ENCODE results near the gene RERG.
"Not testable (repeated sequence)": the region's sequence is repeated elsewhere in the genome, so short reads cannot be mapped to it uniquely, and the experiment has no call there.

RERG gene

DNA sequence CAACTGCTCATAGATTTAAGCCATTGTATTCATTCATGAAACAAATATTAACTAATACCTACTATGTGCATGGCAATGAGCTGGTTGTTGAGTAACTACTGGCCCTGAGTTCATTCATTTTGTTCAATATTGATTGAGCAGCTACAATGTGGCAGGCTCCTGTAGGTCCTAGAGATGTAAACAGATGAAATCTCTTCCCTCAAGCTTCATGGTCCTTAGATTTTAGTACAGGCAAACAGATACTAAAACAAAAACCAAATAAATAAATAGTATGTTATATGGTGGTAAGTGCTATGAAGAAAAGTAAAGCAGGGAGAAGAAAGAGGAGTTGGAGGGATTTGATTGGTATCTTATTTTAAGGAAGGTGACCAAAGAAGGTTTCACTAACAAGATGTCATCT lies 77.8 kb downstream of the RERG start:
- DNase-seq (ENCODE audit: low spot score), result no peak

DNA sequence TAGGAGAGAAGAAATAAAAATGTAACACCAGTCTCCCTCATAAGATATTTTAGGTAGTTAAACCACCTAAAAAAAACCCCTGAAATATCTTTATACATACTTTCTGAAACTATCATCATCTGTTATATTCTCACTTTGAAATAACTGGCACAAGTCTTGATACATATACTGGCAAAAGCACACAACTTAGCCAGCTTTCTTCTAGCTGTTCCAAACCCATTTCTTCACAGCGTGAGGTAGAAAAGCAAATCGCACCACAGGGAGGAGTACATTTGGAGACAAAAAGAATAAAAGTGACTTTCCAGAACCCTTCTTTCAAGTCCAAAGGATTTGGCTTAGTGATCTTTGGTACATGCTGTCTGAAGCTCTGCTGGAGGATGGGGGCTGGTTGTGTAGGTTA lies 78.5 kb downstream of the RERG start:
- no peak for DNase-seq (ENCODE audit: low spot score)

DNA sequence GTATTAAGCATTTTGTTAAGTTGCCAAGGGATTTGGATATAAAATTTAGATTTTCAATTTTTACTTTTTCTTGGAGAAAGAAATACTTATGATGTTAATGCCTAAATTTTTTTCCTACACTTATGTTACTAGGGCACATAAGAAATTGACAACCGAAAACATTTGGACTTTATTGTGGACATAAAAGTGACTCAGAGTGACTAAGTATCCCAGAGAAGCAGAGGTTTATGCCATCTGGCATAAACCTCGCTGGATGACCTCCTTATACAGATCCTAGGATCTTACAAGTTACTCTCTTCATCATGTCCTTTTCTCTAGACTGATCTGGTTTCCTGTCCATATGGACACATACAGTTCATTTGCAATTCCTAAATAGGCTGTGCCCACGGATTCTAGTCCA lies 89.8 kb downstream of the RERG start:
- DNase-seq (ENCODE audit: low spot score), result no peak

DNA sequence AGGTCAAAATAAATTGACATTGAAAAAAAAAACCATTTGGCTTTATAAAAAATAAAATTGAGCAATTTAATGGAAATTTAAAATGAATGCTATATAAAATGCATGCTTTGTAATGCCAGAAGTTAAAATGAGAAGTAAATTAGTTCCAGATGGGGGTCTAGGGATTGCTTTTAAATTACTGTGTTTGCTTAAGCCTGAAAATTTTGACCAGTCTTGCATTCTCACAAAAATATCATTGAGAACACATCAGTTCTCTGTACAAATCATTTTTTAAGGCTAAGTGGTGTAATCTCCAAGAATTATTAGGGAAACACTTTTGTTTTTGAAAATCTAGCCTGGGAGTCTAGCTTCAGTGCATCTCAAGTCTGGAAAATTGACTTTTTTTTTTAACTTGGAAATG lies 90.7 kb downstream of the RERG start:
- DNase-seq (ENCODE audit: low spot score), result no peak

DNA sequence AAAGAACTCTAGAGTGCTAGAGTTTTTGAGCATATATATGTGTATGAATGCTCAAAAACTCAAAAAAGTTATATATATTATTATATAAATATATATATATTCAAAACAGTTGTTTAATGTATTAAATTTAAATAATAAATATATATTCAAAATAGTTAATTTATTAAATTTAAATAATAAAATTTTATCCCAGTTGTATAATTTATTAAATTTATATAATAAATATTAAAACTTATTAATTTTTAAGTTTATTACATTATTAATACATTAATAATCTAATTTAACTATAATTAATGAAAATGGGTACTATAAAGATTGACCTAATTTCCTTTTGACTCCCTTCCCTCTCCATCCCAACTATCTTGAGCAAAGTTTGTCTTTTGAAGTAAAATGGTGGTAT lies 97.8 kb downstream of the RERG start:
- no peak for DNase-seq (ENCODE audit: low spot score)

DNA sequence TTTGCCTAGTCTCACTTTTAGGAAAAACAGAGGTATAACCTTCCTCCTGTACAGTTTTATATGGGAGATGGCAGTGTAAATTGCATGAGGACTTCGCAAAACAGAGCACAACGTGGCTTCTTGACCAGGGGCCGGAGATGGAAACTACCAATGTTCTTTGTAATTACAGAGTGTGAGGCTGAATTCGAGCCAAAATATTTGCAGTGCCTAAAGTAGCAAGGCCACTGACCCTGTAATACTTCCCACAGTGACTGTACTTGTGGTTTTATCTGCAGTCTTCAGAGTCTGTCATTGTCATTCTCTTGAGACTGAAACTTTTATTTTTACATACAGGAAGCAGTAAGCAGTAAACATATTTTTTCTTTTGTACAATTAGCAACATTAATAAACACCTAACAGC lies 98.9 kb downstream of the RERG start:
- DNase-seq (ENCODE audit: low spot score), result no peak

DNA sequence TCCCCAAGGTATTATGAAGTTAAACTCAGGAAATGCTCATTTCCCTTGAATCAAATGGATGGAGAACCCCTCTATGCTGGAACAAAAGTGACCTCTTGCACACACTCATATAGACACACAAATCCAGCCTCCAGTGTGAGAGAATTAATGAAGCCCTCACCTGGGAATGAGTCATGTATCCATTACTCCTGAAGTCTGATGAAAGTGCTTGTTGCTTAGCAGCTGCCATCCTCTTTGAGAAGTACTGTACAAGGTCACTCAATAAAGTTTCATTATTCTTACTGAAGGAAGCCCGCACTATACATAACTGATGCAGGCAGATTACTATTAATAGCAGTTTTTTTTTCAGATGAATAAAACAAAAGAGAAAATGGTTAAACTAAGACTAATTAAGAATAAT lies 102.3 kb downstream of the RERG start:
- no peak for DNase-seq (ENCODE audit: low spot score)

DNA sequence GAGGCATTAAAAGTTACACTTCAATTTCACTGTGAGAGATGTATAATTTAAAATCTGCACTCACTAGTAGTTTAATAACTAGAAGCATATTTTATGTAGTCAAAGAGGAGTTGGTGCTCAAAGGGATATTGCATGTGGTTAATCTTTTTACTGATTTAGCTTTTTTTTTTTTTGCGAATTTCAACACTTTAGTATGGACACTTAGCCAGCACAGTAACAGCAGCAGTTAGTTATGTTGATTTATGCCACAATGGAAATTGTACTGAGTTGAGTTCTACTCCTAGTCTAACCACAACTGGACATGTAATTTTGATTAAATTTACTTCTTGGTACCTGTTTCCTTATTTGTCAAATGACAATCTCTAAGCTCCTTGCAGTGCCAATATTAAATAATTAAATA lies 104.2 kb downstream of the RERG start:
- DNase-seq (ENCODE audit: low spot score), result no peak

DNA sequence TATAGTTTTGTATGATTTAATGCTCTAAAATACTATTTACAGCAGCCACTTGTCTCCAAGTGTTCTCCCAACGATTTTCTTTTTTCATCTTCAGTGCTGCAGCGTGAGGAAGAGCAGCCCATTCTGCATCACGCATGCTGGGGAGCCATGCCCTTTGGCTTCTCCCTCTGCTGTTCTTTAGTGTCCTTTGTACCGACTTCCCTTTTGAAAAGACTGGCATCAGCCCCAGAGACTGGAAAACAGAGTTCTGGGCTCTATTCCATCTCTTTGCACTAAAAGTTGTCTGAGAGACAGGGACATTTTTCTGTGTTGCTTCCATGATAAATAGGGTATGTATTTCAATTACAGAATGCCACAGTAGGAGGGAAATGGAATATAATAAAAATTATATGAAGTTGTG lies 105.1 kb downstream of the RERG start:
- no peak for DNase-seq (ENCODE audit: low spot score)

DNA sequence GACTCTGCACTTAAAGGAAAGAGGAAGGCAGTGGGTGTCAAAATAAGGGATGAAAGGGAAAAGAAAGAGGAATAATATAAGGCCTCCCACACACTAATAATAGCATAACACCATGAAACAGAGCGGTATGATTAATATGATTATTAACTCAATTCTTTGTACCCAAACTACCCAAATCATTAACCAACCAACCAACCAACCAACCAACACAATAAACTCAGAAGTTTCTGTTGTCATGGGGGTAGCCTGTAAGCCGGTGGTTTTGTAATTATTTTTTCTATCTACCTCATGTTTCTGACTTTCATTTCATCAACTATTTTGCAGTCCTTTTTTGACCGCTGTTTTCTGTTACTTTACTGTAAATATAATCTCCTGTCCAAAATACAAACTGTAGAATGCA lies 105.8 kb downstream of the RERG start:
- no peak for DNase-seq (ENCODE audit: low spot score)

DNA sequence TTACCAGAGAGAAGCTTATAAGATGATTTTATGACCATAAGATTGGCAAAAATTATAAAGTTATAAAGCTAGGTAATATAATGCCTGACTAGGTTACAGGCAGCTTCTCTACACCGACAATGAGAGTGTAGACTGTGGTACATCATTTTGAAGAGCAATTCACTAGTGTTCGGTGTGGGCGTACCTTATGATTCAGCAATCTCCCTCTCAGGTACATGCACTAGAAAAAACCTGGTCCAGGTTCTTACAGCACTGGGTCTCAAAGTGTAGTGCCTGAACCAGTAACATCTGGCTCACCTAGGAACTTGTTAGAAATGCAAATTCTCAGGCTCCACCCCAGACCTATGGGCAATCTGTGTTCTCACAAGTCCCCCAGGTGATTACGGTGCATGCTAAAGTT lies 106.7 kb downstream of the RERG start:
- DNase-seq (ENCODE audit: low spot score), result no peak

DNA sequence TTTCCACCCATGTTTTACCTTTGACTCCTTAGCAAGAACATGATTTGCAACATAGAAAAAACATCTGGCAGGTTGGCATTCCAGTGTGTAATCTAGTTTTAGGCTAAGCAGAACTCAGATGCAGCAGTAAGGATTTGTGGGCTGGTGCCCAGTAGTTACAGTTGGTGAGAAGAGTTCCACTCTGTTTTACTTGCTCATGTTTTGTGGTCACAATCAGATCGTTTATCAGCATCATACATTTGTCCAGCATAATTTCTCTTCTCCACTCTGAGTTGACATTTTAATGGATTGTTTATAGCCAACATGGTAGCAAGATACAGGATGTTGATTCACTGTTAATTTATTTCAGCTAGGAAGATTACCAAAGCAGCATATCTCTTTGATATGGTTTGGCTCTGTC lies 128.4 kb downstream of the RERG start:
- no peak for DNase-seq (ENCODE audit: low spot score)

DNA sequence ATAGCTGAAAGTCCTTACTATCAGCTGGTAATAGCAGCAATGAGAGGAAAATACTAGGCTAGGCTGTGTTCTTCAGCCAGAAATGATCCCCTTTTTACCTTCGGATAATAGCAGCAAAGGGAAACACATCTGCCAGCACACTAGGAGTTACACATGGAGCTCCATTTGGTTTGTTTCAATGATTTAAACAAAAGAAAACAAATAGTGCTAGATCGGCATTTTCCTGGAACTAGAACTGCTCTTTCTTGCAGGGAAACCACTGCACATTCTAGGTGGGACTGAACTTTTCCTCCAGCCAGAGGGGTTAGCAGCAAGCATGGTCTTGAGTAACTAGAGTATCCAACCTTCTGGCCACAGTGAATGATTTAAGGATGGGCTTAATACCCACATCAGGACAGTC lies 130.8 kb downstream of the RERG start:
- DNase-seq (ENCODE audit: low spot score), result no peak

DNA sequence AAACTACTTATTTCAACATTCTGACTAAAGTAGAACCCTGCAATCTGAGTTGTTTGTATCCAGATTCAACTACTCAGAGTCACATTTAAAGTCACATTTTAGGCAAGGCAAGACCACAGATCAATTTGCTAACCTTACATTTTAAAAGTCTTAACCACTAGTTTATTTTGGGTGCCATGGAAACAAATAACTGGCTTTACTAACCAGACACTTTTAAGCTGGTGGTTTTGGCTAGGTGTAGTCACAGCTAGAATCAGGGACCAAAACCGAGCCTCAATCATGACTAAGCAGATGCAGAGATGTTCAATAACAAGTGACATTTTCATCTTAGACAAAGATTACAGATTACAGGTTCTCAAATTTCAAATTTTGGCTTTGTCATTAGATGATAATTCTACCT lies 133.1 kb downstream of the RERG start:
- DNase-seq (ENCODE audit: low spot score), result no peak

DNA sequence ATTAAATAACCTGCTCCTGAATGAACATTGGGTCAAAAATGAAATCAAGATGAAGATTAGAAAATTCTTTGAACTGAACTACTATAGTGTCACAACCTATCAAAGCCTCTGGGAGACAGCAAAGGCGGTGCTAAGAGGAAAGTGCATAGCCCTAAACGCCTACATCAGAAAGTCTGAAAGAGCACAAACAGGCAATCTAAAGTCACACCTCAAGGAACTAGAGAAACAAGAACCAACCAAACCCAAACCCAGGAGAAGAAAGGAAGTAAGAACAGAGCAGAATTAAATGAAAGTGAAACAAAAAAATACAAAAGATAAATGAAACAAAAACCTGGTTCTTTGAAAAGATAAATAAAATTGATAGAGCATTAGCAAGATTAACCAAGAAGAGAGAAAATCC lies 143.5 kb downstream of the RERG start:
- DNase-seq (ENCODE audit: low spot score), result not testable (repeated sequence)

DNA sequence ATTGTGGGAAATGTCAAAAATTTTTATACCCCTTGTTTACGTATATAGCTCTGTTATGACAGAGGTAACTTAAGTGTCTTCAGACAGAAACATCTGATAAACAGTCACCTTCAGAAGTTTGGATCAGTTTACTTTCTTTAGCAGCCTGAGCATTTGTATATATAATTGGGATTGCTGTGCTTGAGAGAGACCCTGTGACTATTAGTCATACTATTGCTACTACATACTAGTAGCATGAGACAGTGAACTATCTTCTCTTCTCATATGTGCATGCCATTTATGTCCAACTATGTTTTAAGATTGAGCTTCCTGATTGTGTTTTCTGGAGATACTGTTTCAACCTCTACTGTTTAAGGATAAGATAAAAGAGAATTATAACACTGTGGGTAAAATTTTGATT lies 146.9 kb downstream of the RERG start:
- DNase-seq (ENCODE audit: low spot score), result no peak

DNA sequence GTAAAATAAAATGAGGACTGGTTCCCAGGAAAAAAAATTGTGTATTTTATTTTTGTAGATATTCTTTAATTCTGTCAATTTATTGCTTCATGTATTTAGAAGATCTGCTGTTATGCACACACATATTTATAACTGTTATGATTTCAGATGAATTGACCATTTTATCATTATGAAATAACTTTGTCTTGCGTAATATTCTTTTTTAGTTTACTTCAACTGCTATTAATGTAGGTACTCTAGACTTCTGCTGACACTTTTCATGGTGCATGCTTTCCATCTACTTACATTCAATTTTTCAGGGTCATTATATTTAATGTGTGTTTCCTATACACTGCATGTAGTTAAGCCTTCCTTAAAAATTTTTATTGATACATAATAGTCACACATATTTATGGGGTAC lies 162.1 kb downstream of the RERG start:
- DNase-seq (ENCODE audit: low spot score), result no peak

Data from iPS-NIHi11 (cell line).